ENCODE results near the gene EEF1AKMT1.

EEF1AKMT1 gene

DNA sequence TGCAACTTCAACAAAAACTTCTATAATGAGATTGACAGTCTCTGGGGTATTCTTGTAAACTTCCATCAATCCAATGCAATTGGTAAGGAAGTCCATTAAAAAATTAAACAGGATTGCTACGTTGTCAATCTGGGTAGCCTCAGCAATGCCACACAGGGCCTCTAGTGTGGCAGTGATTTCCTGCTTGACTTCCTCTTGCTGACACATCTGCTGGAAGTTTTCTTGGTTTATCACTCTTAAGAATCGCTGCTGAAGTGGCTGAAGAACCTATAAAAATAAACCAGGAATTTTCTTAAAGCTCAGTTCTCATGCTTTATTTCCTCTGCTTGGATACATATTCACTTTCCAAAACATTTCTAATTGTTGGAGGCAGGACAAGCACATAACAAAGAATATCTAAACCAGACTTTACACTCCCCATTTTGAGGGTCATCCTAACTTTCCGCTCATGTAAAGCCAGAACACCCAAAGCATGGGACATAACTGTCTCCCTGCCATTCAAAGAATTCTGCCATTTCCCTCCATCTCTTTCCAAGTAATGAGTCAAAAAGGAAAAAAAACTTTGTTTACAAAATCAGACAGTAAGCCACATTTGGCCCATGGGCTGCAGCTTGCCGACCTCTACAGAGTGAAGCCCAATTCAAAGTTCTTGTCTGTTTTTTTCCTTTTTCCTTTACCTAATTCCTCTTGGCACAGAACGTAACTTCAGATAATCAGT is 23.2 kb upstream of the EEF1AKMT1 start:
- TF ChIP-seq CTCF (conservative IDR thresholded peaks at IDR 0.05): no peak
- no peak for TF ChIP-seq ZFX (IDR thresholded peaks at IDR 0.05)
- H3K27ac ChIP-seq: no peak overlapping the region

DNA sequence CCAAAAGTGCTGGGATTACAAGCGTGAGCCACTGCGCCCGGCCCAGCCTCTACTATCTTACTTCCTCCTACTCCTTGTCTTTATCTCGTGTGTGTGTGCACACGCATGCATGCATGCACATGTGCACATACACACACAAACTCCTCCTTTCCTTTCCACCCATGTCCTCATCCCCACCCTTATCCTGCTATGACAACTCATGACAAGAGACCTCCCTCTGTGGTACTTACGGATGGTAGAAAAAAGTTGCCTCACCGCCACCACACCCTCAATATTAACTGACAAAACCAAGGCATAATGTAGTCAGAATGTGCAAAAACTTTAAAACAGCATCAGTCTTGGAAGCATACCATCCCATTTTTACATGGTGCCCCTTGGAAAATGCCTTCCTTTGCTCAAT is 15.9 kb upstream of the EEF1AKMT1 start:
- peak overlapping the region; percentile 81 for H3K27ac ChIP-seq
- TF ChIP-seq CTCF (conservative IDR thresholded peaks at IDR 0.05) (no peak), ZFX (IDR thresholded peaks at IDR 0.05) (no peak)

- peak overlapping the region; percentile 49 for H3K27ac ChIP-seq
- TF ChIP-seq CTCF (conservative IDR thresholded peaks at IDR 0.05): no peak
- no peak for TF ChIP-seq ZFX (IDR thresholded peaks at IDR 0.05)
Observed at GRCh38 chr13:20788312-20788711, 14.6 kb upstream of the EEF1AKMT1 start.

GRCh38 chr13:20787180-20787579 is 13.4 kb upstream of the EEF1AKMT1 start:
- H3K27ac ChIP-seq: no peak overlapping the region
- TF ChIP-seq ZFX (IDR thresholded peaks at IDR 0.05) (no peak), CTCF (conservative IDR thresholded peaks at IDR 0.05) (no peak)

- no peak for TF ChIP-seq ZFX (IDR thresholded peaks at IDR 0.05)
- no peak for TF ChIP-seq CTCF (conservative IDR thresholded peaks at IDR 0.05)
- H3K27ac ChIP-seq: no peak overlapping the region
Observed at GRCh38 chr13:20782116-20782708, 8.5 kb upstream of the EEF1AKMT1 start.

- TF ChIP-seq ZFX (IDR thresholded peaks at IDR 0.05) (no peak), CTCF (conservative IDR thresholded peaks at IDR 0.05) (no peak)
- no peak overlapping the region for H3K27ac ChIP-seq
Observed at GRCh38 chr13:20780317-20780716, 6.6 kb upstream of the EEF1AKMT1 start.

- no peak overlapping the region for H3K27ac ChIP-seq
- TF ChIP-seq CTCF (conservative IDR thresholded peaks at IDR 0.05): no peak
- TF ChIP-seq ZFX (IDR thresholded peaks at IDR 0.05): no peak
Observed at GRCh38 chr13:20779405-20779804, 5.6 kb upstream of the EEF1AKMT1 start.
